Tongue (tissue), 2 donors: Measurements from ENCODE around the gene ZNF672. TPM values are rescaled to one million over a fixed set of nuclear protein-coding genes. Genes with fewer than 3 reads are reported as not detected.
A peak's percentile ranks its signal among the peaks of the same experiment; 100 is the strongest.
"Not testable (repeated sequence)": the region's sequence is repeated elsewhere in the genome, so short reads cannot be mapped to it uniquely, and the experiment has no call there.

ENCODE experiments used
- DNase-seq: peaks from one replicate; pipeline ENCODE4 v3.0.0-alpha.2; 2015
- total RNA-seq: library from RNA; depleted of rRNA; stranded (reverse); fragments of >200 nt; gene quantifications from one replicate; pipeline ENCODE4 v1.2.3, GENCODE V29; 2014

Gene ZNF672
- total RNA-seq, result 33.4 TPM

- peak; percentile 99 for DNase-seq
Measured at GRCh38 chr1:248837781-248838356, at the start of gene ZNF672. Gene ZNF672 (plus strand): TSS chr1:248838224. CDS start chr1:248847275, 9,051 bp downstream.

GRCh38 chr1:248788327-248788726 is 49.7 kb upstream of the ZNF672 start:
- no peak for DNase-seq

- DNase-seq, result not testable (repeated sequence)
Measured at GRCh38 chr1:248789337-248789736, 48.7 kb upstream of the ZNF672 start.

- no peak for DNase-seq
Measured at GRCh38 chr1:248790456-248790855, 47.6 kb upstream of the ZNF672 start.

GRCh38 chr1:248791010-248791409 is 47.0 kb upstream of the ZNF672 start:
- DNase-seq, result no peak

- no peak for DNase-seq
Measured at GRCh38 chr1:248792342-248792741, 45.7 kb upstream of the ZNF672 start.

- DNase-seq, result no peak
Measured at GRCh38 chr1:248793592-248793991, 44.4 kb upstream of the ZNF672 start.

- not testable (repeated sequence) for DNase-seq
Measured at GRCh38 chr1:248794663-248795062, 43.4 kb upstream of the ZNF672 start.

- no peak for DNase-seq
Measured at GRCh38 chr1:248798791-248799190, 39.2 kb upstream of the ZNF672 start.

GRCh38 chr1:248800459-248800858 is 37.6 kb upstream of the ZNF672 start:
- DNase-seq, result no peak

- no peak for DNase-seq
Measured at GRCh38 chr1:248802454-248802853, 35.6 kb upstream of the ZNF672 start.

GRCh38 chr1:248803501-248803900 is 34.5 kb upstream of the ZNF672 start:
- not testable (repeated sequence) for DNase-seq

- DNase-seq, result no peak
Measured at GRCh38 chr1:248804771-248805681, 33.0 kb upstream of the ZNF672 start.

GRCh38 chr1:248805876-248806275 is 32.1 kb upstream of the ZNF672 start:
- no peak for DNase-seq

GRCh38 chr1:248807067-248807737 is 30.8 kb upstream of the ZNF672 start:
- peak; percentile 48 for DNase-seq

GRCh38 chr1:248808876-248809275 is 29.1 kb upstream of the ZNF672 start:
- no peak for DNase-seq

GRCh38 chr1:248810000-248810726 is 27.9 kb upstream of the ZNF672 start:
- DNase-seq, result no peak

- no peak for DNase-seq
Measured at GRCh38 chr1:248810727-248811513, 27.1 kb upstream of the ZNF672 start.

- no peak for DNase-seq
Measured at GRCh38 chr1:248811514-248812490, 26.2 kb upstream of the ZNF672 start.

- DNase-seq, result no peak
Measured at GRCh38 chr1:248812736-248813425, 25.1 kb upstream of the ZNF672 start.
